ENCODE results near the gene RCC2.
"Not testable (repeated sequence)": the region's sequence is repeated elsewhere in the genome, so short reads cannot be mapped to it uniquely, and the experiment has no call there.

The RCC2 gene

GRCh38 chr1:17422461-17422860 lies 17.0 kb downstream of the RCC2 start:
- in situ Hi-C loops (cut with HindIII; ENCODE audit: low sequenced_read_pairs): no loop called here

DNA sequence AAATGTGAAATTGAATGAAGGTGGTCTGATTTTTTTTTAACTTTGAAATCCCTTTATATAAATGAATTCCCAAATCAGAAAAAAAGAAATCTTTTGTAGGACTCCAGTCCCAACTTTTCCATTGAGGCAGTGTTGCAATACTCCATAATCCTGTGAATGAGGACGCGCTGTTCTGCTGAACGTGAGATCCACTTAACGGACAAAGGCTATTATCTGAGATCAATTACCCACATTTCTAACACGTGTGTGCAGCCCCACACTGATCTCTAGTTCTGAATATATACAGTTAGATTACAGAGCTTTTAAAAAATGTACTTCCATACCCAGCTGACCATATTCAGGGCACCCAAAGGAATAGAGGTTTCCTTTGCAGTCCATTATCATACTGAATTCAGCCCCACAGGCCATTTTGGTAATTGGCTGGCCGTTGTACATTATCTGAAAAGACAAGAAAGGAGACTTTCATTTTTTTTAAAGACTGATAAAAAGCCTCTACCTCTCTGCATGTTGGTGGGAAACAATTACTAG lies 19.0 kb downstream of the RCC2 start:
- in situ Hi-C loops (cut with HindIII; ENCODE audit: low sequenced_read_pairs): no loop called here

DNA sequence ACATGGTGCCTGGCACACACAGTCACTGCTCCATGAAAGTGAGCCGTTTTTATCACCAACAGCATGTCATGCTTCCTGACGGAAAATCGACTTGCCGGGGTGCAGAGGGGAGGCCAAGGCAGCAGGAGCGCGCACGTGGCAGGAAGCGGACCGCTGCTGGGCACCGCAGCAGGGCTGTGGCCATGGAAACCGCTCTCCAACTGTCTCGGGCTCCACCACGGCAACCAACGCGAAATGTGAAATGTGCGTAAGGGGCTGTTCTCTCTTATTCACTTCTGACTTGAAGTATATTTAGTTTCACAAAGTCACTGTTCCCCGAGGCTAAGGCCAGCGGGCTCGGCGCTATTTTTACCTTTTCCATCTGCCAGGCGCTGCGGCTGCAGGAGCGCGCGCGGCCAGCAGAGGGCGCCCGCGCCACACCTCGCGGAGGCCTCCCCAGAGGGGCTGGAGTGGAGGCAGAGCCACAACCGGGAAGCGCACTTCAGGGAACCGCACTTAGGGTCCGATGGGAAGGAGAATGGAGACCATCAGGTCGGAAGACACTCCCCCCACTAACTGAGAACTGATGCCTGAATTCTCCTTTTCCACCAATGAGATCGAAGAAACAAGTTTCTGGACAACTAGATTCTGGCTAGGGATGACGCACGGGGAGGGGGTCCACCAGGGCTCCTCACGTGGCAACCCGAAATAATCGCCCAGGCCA lies 19.7 kb downstream of the RCC2 start:
- in situ Hi-C loops (cut with HindIII; ENCODE audit: low sequenced_read_pairs): no loop called here

DNA sequence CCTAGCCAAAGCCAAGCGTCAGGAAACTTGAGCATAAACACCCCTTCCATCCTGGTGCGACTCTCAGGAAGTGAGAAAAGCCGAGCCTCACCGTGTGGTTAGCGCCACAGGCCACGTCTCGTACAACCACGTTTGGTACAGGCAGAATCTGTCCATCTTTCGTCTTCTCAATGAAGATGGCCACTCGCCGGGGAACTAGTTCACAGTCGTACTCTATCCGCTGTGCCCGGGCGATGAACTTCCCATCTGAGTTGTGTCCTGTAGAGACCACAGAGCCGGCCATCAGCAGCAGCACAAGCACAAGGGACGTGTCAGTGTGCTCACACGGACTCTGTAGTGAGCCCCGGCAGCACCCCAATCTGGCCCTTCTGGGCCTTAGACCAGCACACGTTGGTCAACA lies 23.1 kb downstream of the RCC2 start:
- in situ Hi-C loops (cut with HindIII; ENCODE audit: low sequenced_read_pairs): no loop called here

- in situ Hi-C loops (cut with HindIII; ENCODE audit: low sequenced_read_pairs): no loop called here
Observed at GRCh38 chr1:17414022-17414421, 25.5 kb downstream of the RCC2 start.

DNA sequence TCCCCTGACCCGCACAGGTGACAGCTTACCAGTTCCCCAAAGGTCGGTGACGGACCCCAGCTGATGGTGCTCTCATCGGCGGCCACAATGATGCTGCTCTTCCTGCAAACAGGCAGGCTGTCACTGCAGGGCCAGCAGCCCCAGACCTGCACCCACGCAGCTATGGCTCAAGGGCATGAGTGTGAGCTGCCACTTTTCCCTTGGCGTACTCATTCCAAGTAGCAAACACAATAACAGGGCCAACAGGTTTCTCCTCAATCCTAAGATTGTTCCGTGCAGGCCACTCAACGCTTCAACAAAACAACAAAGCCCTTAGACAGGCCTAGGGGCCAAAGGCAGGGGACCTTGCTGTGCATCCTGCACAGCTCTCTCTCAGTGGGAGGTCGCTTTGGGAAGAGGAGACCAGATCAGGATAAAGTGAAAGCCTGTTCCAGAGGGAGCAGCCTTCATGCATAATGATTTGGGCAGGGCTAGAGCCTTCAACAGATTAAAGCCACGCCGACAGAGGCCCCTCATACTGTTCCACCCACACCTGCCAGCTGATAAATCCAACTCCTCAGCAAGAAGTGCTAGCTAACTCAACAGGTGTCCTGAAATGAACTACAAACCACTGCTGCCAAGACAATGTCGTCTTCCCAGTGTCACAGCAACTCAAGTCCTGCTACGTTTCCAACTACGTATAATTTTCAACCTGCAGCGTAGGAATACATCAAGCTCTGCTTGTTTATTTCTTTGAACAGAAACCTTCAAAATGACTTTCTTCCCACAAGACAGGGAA lies 27.2 kb downstream of the RCC2 start:
- in situ Hi-C loops (cut with HindIII; ENCODE audit: low sequenced_read_pairs): no loop called here

DNA sequence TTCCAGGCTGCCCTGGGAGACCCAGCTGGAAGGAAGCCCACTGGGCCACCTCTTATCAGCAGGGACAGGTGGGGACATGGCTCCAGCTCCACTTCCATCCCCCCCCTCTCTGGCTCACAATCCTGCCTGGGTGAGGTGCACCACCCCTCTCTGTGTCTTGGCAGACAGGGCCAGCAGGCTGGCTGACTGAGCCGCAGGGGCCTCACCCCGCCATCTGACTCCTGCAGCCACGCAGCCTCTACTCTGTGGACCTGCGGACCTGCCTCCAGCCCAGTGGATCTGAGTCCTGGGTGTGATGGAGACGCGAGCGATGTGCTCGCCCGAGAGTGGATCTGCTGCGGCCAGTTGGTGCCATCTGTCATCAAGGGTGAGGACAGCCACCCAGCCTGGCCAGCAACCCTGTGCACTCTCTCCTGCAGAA lies 30.1 kb downstream of the RCC2 start:
- in situ Hi-C loops (cut with HindIII; ENCODE audit: low sequenced_read_pairs): no loop called here

- in situ Hi-C loops (cut with HindIII; ENCODE audit: low sequenced_read_pairs): not testable (repeated sequence)
Observed at GRCh38 chr1:17407786-17408514, 31.5 kb downstream of the RCC2 start.

DNA sequence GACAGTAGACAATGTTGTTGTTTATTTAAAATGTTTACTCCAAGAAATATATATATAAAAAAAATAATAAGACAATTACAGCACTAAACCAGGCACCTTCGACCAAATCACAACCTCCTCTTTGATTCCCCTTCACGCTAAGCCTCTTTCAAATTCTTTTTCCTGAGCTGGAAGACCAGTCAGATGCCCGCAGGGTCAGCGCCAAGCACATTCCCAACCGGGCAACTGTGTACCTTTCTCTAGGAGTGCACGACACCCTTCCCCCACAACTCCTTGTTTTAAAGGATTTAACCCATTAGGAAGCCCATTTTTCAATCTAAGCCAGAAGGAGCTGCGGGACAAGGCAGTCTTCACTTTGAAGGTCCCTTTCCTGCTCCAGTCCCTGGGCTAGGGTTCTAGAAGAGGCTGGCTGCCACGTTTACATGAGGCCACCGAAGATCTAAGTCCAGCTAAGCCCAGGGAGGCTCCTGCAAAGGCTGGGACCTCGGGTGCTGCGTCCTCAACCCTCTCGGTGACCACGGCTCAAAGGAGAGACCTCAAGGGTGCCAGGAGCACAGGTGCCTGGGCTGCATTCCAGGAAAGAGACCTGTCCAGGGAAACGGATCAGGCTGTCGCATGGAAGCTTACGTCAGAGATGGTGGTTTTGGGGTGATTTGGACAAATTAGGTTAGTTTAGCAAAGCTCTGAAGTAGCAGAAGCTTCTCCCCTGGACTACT lies 32.6 kb downstream of the RCC2 start:
- in situ Hi-C loops (cut with HindIII; ENCODE audit: low sequenced_read_pairs): not testable (repeated sequence)

DNA sequence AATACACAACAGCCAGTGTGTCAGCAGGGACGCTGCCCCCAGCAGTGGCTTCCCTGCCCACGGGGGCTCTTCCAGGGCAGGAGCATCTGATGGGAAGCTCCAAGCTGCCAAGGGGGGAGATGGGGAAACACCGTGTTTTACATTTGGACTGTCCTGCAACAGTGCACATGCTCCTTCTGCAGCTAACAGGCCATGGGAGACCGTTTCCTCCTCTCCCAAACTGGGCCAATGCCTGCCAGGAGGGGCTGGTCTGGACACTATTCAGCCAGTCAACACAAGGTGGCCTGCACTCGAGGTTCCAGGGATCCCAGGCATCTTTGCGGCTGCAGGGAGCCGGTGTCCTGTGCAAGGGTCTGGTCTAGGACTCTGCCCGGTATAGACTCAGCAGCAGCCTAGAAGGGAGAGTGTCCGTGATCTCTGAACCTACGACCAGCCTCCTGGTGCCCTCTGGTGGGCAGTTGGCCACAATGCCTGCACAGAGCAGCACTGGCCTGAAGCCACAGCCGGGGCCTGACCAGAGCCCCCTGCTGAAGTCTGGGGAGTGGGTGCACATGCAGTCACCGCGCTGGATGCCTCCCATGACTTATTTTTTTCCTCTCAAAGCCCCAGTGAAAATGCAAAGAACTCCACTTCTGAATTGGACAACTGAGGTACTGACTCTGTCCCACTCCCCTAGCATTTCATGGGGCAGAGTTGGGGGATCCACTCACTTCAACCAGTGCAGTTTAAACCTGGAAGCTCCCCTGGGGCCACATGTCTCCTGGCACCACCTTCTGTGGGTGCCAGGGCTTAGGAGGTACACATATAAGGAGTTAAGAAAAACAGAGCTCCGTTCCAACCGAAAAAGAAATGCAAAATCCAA lies 33.3 kb downstream of the RCC2 start:
- in situ Hi-C loops (cut with HindIII; ENCODE audit: low sequenced_read_pairs): no loop called here

- in situ Hi-C loops (cut with HindIII; ENCODE audit: low sequenced_read_pairs): no loop called here
Observed at GRCh38 chr1:17404820-17405219, 34.7 kb downstream of the RCC2 start.

- in situ Hi-C loops (cut with HindIII; ENCODE audit: low sequenced_read_pairs): no loop called here
Observed at GRCh38 chr1:17404034-17404684, 35.3 kb downstream of the RCC2 start.

GRCh38 chr1:17403081-17403480 lies 36.4 kb downstream of the RCC2 start:
- in situ Hi-C loops (cut with HindIII; ENCODE audit: low sequenced_read_pairs): no loop called here

GRCh38 chr1:17401841-17402240 lies 37.6 kb downstream of the RCC2 start:
- in situ Hi-C loops (cut with HindIII; ENCODE audit: low sequenced_read_pairs): no loop called here

GRCh38 chr1:17400725-17401341 lies 38.6 kb downstream of the RCC2 start:
- in situ Hi-C loops (cut with HindIII; ENCODE audit: low sequenced_read_pairs): no loop called here

- in situ Hi-C loops (cut with HindIII; ENCODE audit: low sequenced_read_pairs): no loop called here
Observed at GRCh38 chr1:17397910-17398695, 41.4 kb downstream of the RCC2 start.

- in situ Hi-C loops (cut with HindIII; ENCODE audit: low sequenced_read_pairs): no loop called here
Observed at GRCh38 chr1:17393230-17393629, 46.2 kb downstream of the RCC2 start.

DNA sequence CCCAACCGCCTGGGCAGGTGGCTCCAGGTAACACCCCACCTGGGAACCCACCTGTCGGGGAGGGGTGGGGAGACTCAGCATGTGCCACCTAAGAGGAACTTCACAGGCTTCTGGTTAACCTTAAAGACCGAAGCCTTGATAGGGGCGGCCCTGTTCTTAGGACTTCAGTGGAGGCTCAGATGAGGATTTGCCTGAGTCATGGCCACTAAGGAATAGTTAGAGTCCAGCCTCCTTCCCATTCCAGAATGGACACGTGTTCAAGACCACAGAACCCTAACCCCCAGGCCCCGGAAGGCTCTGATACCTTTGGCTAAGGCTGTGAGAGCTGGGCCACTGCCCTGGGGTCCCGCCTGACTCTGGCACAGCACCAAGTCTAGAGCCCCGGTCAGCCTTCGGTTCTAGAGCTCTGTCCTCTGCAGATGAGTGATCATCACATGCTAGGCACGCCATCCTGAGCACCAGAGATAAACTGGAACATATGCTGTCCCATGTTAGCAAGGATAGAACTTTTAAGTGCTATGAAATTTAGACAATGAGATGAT lies 47.2 kb downstream of the RCC2 start:
- in situ Hi-C loops (cut with HindIII; ENCODE audit: low sequenced_read_pairs): no loop called here
